ENCODE data around the gene SDHD. TPM values are rescaled to one million over a fixed set of nuclear protein-coding genes. Genes with fewer than 3 reads are reported as not detected.

Gene SDHD
- total and polyA plus RNA-seq, 9 of the 15 experiments (the other 6 are each of a cell fraction or from before 2014, with no cell fraction given): 150 to 1,225 (median 215) TPM

GRCh38 chr11:112118176-112118575 is 31.5 kb downstream of the SDHD start:
- no peak for ATAC-seq
- no TSS peak for BruUV-seq (replicated peaks)

GRCh38 chr11:112121981-112122615 is 35.4 kb downstream of the SDHD start:
- BruUV-seq (replicated peaks): no TSS peak
- CTCF ChIA-PET (ENCODE audit: low intra/inter-chr PET ratio): no interaction called here
- Histone ChIP-seq H3K9me3 (replicated peaks; ENCODE audit: control insufficient read depth, insufficient read depth, low read depth, low read length) (no peaks in the 10 kb centered on the region), H2AFZ (ENCODE audit: low read depth, low read length) (no peak overlapping the region), H3K27me3 (ENCODE audit: control insufficient read depth in 2 of 2, insufficient read depth in 2 of 2, low read length in 2 of 2) (no peaks in the 10 kb centered on the region), H3K27ac (ENCODE audit: extremely low read depth, low read depth, low read length) (no peak overlapping the region), H3K4me1 (replicated peaks in 1 of 2; ENCODE audit: control insufficient read depth in 2 of 2, insufficient read depth in 2 of 2, low read length in 2 of 2) (no peaks in the 10 kb centered on the region), H3K36me3 (ENCODE audit: control insufficient read depth, insufficient read depth, low read length) (no peaks in the 10 kb centered on the region), H3K79me2 (ENCODE audit: control insufficient read depth, insufficient read depth, low read length) (no peaks in the 10 kb centered on the region), H3K9ac (ENCODE audit: insufficient read depth in 1 of 2, low read depth in 2 of 2, low read length in 2 of 2) (no peak overlapping the region), H4K20me1 (replicated peaks; ENCODE audit: control insufficient read depth, insufficient read depth, low read length) (no peaks in the 10 kb centered on the region), H3K4me3 (no peak overlapping the region), H3K9me1 (ENCODE audit: control insufficient read depth, insufficient read depth, low read length) (no peaks in the 10 kb centered on the region), H3K4me2 (ENCODE audit: insufficient read depth, low read length) (no peak overlapping the region)
- no peak for DNase-seq (ENCODE audit: extremely low read depth in 1 of 4, low spot score in 3 of 4)
- intact Hi-C loops (cut with micrococcal nuclease): no loop called here
- POLR2A ChIA-PET: interaction anchor here (0.7 to 1.6 kb wide), 5 partner anchors 10 to 47 kb away, joined by 3 to 7 read pairs (median 5); partner anchors contain the start of genes SDHD and TIMM8B
- whole genome bisulfite sequencing (ENCODE audit: insufficient coverage, low coverage, missing lambda C conversion rate): 70% methylated on average over 5 of the region's 5 CpGs
- no peak for ATAC-seq
- no peak for FAIRE-seq
- in situ Hi-C loops (cut with MboI): no loop called here
- TF ChIP-seq ZNF280B (CRISPR knock-in tag; IDR thresholded peaks at IDR 0.05) (no peak), MAFF (IDR thresholded peaks at IDR 0.05; ENCODE audit: low read length) (no peak), PRMT5 (CRISPR knock-in tag; IDR thresholded peaks at IDR 0.05) (no peak), ZNF583 (CRISPR knock-in tag; IDR thresholded peaks at IDR 0.05) (no peak), EZH2 (IDR thresholded peaks at IDR 0.05; ENCODE audit: borderline replicate concordance, low read depth, low read length) (no peak), ZBTB8A (IDR thresholded peaks at IDR 0.05; ENCODE audit: partially characterized antibody) (no peak), KLF16 (IDR thresholded peaks at IDR 0.05) (no peak), SMAD2 (IDR thresholded peaks at IDR 0.05; ENCODE audit: low read depth, low read length) (no peak), NCOA2 (IDR thresholded peaks at IDR 0.05; ENCODE audit: partially characterized antibody in 2 of 2) (no peak)

More at GRCh38 chr11:112118176-112118575, 31.5 kb downstream of the SDHD start:
- no peaks in the 10 kb centered on the region for H3K79me2 ChIP-seq (ENCODE audit: control insufficient read depth, insufficient read depth, low read length)
- no peaks in the 10 kb centered on the region for H3K27me3 ChIP-seq (ENCODE audit: control insufficient read depth in 2 of 2, insufficient read depth in 2 of 2, low read length in 2 of 2)
- H3K4me3 ChIP-seq: no peak overlapping the region
- H3K9ac ChIP-seq (ENCODE audit: insufficient read depth in 1 of 2, low read depth in 2 of 2, low read length in 2 of 2): no peak overlapping the region
- DNase-seq (ENCODE audit: extremely low read depth in 1 of 4, low spot score in 3 of 4): no peak
- 52% methylated on average over 2 of the region's 2 CpGs for WGBS (ENCODE audit: insufficient coverage, low coverage, missing lambda C conversion rate)
- 0 out of 5 replicates have a peak, but pooled peaks cover 0 to 6% of the 10 kb centered on the region in 2 experiments for H3K4me1 ChIP-seq (replicated peaks in 1 of 2; ENCODE audit: control insufficient read depth in 2 of 2, insufficient read depth in 2 of 2, low read length in 2 of 2)
- POLR2A ChIA-PET: no interaction called here
- CTCF ChIA-PET (ENCODE audit: low intra/inter-chr PET ratio): interaction anchor here (0.6 kb wide), 1 partner anchor 162 kb away, joined by 3 read pairs; no protein-coding TSS in a partner anchor
- in situ Hi-C loops (cut with MboI): loop anchor here (10.0 kb wide), 1 partner anchor 167 kb away; no protein-coding TSS in a partner anchor
- H3K27ac ChIP-seq (ENCODE audit: extremely low read depth, low read depth, low read length): no peak overlapping the region
- no peaks in the 10 kb centered on the region for H4K20me1 ChIP-seq (replicated peaks; ENCODE audit: control insufficient read depth, insufficient read depth, low read length)
- no peaks in the 10 kb centered on the region for H3K36me3 ChIP-seq (ENCODE audit: control insufficient read depth, insufficient read depth, low read length)
- H2AFZ ChIP-seq (ENCODE audit: low read depth, low read length): no peak overlapping the region
- TF ChIP-seq ZNF174 (CRISPR knock-in tag; IDR thresholded peaks at IDR 0.05) (no peak), ZNF316 (IDR thresholded peaks at IDR 0.05) (0 out of 2 replicates have a peak, but pooled peaks have one; percentile 24), NFE2 (IDR thresholded peaks at IDR 0.05; ENCODE audit: low read depth) (peak; percentile 49; the same call in 1 of the 2 replicates)
- H3K4me2 ChIP-seq (ENCODE audit: insufficient read depth, low read length): no peak overlapping the region
- no peak for FAIRE-seq
- no peaks in the 10 kb centered on the region for H3K9me3 ChIP-seq (replicated peaks; ENCODE audit: control insufficient read depth, insufficient read depth, low read depth, low read length)
- no peaks in the 10 kb centered on the region for H3K9me1 ChIP-seq (ENCODE audit: control insufficient read depth, insufficient read depth, low read length)
- intact Hi-C loops (cut with micrococcal nuclease): loop anchor here (5.0 kb wide), 1 partner anchor 39 kb away; no protein-coding TSS in a partner anchor

Data from K562 (cell line).